Measurements from ENCODE around the gene EIF4E1B.
"Not testable (repeated sequence)": the region's sequence is repeated elsewhere in the genome, so short reads cannot be mapped to it uniquely, and the experiment has no call there.

The EIF4E1B gene

GRCh38 chr5:176590035-176590717 is 40.3 kb upstream of the EIF4E1B start:
- no peak for DNase-seq (ENCODE audit: low read depth)
- H3K4me3 ChIP-seq (ENCODE audit: low read depth, low read length) = no peak overlapping the region
- no peak for TF ChIP-seq CTCF (IDR thresholded peaks at IDR 0.05; ENCODE audit: insufficient read depth, low read depth, low read length, missing control alignments)

- not testable (repeated sequence) for H3K4me3 ChIP-seq (ENCODE audit: low read depth, low read length); DNase-seq (ENCODE audit: low read depth)
Measured at GRCh38 chr5:176591667-176592066, 38.8 kb upstream of the EIF4E1B start.

- DNase-seq (ENCODE audit: low read depth) = no peak
- H3K4me3 ChIP-seq (ENCODE audit: low read depth, low read length) = no peak overlapping the region
- TF ChIP-seq CTCF (IDR thresholded peaks at IDR 0.05; ENCODE audit: insufficient read depth, low read depth, low read length, missing control alignments) = no peak
Measured at GRCh38 chr5:176592573-176592972, 37.9 kb upstream of the EIF4E1B start.

GRCh38 chr5:176593273-176593869 is 37.1 kb upstream of the EIF4E1B start:
- no peak for DNase-seq (ENCODE audit: low read depth)
- TF ChIP-seq CTCF (IDR thresholded peaks at IDR 0.05; ENCODE audit: insufficient read depth, low read depth, low read length, missing control alignments) = no peak
- H3K4me3 ChIP-seq (ENCODE audit: low read depth, low read length) = no peak overlapping the region

DNA sequence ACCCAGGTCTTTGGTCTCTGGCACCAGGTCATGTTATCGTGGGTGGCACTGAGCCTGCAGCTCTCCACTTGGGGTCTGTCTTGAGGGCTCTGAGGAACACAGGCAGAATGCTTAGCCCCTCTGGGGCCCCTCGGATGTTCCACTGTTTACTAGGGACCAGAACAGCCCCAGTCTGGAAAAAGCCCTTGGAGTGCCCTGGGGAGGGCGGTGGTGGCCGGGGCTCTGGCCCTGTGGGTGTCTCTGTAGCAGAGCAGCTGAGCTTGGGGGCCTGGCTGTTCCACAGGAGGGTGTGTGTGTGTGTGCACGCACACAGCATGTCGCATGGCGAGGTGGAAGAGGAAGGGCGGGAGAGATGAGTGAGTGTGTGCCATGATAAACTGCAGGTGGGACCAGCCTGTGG is 35.9 kb upstream of the EIF4E1B start:
- no peak for DNase-seq (ENCODE audit: low read depth)
- no peak overlapping the region for H3K4me3 ChIP-seq (ENCODE audit: low read depth, low read length)
- TF ChIP-seq CTCF (IDR thresholded peaks at IDR 0.05; ENCODE audit: insufficient read depth, low read depth, low read length, missing control alignments) = no peak

- DNase-seq (ENCODE audit: low read depth) = no peak
- TF ChIP-seq CTCF (IDR thresholded peaks at IDR 0.05; ENCODE audit: insufficient read depth, low read depth, low read length, missing control alignments) = no peak
- H3K4me3 ChIP-seq (ENCODE audit: low read depth, low read length) = no peak overlapping the region
Measured at GRCh38 chr5:176595386-176595943, 35.0 kb upstream of the EIF4E1B start.

- no peak for DNase-seq (ENCODE audit: low read depth)
- TF ChIP-seq CTCF (IDR thresholded peaks at IDR 0.05; ENCODE audit: insufficient read depth, low read depth, low read length, missing control alignments) = no peak
- no peak overlapping the region for H3K4me3 ChIP-seq (ENCODE audit: low read depth, low read length)
Measured at GRCh38 chr5:176596069-176596644, 34.3 kb upstream of the EIF4E1B start.

Data from GM12865 (cell line).